ENCODE data around the gene FRMPD2.
"Not testable (repeated sequence)": the region's sequence is repeated elsewhere in the genome, so short reads cannot be mapped to it uniquely, and the experiment has no call there.

The FRMPD2 gene

GRCh38 chr10:48253970-48254657 is 20.4 kb downstream of the FRMPD2 start:
- no peak for DNase-seq (ENCODE audit: extremely low spot score, insufficient read length, low read depth)
- no peak for FAIRE-seq

- no peak for DNase-seq (ENCODE audit: extremely low spot score, insufficient read length, low read depth)
- FAIRE-seq: no peak
Observed at GRCh38 chr10:48252354-48252650, 22.2 kb downstream of the FRMPD2 start.

- FAIRE-seq: no peak
- DNase-seq (ENCODE audit: extremely low spot score, insufficient read length, low read depth): no peak
Observed at GRCh38 chr10:48251525-48252353, 22.8 kb downstream of the FRMPD2 start.

DNA sequence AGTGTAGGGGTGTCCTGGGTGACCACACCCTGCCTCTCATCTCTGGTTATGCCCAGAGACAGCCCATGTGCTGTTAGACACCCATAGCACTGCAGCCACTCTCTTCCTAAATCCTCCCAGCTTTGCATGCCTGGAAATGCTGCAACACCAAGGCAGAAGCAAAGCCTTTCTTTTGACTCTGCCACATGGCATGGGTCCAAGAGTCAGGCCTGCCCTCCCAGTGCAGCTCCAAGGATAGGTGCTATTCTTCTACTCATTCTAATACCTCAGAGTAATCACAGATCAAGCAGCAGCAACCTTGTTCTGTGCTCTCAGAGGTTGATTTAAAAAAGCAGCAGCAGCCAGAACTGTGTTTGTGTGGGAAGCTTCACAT is 23.4 kb downstream of the FRMPD2 start:
- FAIRE-seq (no peak), DNase-seq (ENCODE audit: extremely low spot score, insufficient read length, low read depth) (no peak)

GRCh38 chr10:48249763-48250351 is 24.6 kb downstream of the FRMPD2 start:
- no peak for DNase-seq (ENCODE audit: extremely low spot score, insufficient read length, low read depth)
- FAIRE-seq: no peak

DNA sequence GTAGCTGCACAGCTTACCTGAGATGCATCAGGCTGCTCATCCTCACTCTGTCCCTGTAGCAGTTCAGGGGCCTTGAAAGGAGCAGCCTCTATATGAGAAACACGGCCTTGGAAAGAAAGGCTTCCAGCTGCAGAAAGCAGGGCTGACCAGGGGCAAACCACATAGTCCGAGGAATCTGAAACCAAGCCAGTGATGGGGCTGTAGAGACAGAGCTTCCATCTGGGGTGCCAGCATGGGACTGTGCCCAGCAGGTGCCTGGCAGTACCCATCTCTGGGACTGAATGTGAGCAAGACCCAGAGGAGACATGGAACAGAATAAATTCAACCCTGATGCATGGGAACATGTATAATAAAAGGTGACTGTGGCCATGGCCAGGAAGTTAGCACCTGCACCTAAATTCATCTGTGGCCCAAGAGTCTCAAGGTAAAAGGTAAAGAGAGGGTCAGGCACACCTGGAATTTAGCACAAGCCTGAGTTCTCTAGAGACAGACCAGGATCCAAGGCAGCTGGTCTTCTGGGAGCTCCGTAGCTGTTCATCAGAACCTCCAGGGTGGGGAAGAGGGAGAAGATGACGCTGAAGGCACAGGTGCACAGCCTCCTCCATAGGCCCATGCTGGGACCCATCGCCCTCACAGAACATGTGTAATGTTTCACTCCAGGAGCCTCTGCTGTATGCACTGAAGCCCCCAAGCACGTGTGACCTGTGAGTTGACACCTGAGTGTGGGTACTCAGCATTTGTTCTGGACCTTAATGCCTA is 25.3 kb downstream of the FRMPD2 start:
- no peak for FAIRE-seq
- no peak for DNase-seq (ENCODE audit: extremely low spot score, insufficient read length, low read depth)

- no peak for FAIRE-seq
Observed at GRCh38 chr10:48248462-48248861, 26.0 kb downstream of the FRMPD2 start.

GRCh38 chr10:48247680-48248079 is 26.8 kb downstream of the FRMPD2 start:
- no peak for FAIRE-seq
- DNase-seq (ENCODE audit: extremely low spot score, insufficient read length, low read depth): no peak

More at GRCh38 chr10:48248462-48248861, 26.0 kb downstream of the FRMPD2 start:
- no peak for DNase-seq (ENCODE audit: extremely low spot score, insufficient read length, low read depth)

DNA sequence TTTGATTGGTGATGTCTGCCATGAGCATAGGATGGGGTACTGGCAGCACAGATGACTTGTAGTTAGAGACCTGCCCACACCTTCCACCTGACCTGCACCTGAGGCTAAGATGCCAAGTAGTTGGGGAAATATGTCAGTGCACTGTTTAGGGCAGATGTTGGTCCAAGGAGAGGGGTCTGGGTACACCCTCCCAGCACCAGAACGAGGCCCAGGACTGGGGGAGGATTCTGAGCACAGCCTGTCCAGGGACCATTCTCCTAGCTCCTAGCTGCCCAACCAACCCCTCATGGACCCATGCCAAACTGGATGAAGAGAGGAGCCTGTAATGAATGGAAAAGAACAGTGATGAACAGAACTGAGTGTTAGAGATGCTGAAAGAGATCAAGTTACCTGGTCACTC is 28.0 kb downstream of the FRMPD2 start:
- FAIRE-seq: no peak
- no peak for DNase-seq (ENCODE audit: extremely low spot score, insufficient read length, low read depth)

GRCh38 chr10:48245977-48246376 is 28.5 kb downstream of the FRMPD2 start:
- no peak for FAIRE-seq
- DNase-seq (ENCODE audit: extremely low spot score, insufficient read length, low read depth): no peak

- DNase-seq (ENCODE audit: extremely low spot score, insufficient read length, low read depth); FAIRE-seq: not testable (repeated sequence)
Observed at GRCh38 chr10:48243921-48244320, 30.6 kb downstream of the FRMPD2 start.

DNA sequence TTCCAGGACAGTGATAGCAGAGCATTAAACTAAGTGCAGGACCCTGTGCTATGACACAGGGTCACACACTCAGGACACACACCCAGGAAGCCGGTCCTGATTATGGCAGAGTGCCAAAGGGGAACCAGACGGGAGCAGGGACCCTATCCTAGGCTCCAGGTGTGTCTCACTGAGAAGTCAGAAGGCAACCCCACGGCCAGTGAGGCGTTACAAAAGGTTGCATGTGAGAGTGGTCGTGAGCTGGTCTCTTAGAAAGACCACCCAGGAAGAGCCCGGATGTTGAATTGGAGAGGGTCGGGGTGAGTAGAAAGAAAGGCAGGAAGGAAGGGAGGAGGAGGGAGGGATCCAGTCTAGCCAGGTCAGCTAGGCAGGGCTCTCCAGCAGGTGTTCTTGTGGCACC is 31.0 kb downstream of the FRMPD2 start:
- no peak for DNase-seq (ENCODE audit: extremely low spot score, insufficient read length, low read depth)
- FAIRE-seq: no peak

GRCh38 chr10:48242171-48242904 is 32.2 kb downstream of the FRMPD2 start:
- no peak for FAIRE-seq
- no peak for DNase-seq (ENCODE audit: extremely low spot score, insufficient read length, low read depth)

DNA sequence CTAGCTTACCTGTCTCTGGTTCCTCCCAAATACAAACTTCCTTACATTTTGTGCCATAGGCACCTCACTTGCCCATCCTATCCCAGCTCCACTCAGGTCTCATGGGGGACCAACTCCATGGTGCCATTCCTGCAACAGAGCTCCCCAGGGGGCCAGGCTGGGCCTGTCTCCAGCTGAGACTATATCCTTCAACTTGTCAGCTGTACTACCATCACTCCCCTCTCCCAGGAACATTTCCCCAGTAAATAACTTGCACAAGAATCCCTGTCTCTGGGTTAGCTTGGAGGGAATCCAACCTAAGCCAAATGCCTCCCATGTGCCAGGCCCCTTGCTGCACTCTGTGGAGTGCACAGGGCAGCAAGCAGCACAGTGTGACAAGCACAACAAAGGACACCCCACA is 33.2 kb downstream of the FRMPD2 start:
- DNase-seq (ENCODE audit: extremely low spot score, insufficient read length, low read depth) (no peak), FAIRE-seq (no peak)

GRCh38 chr10:48240196-48240595 is 34.3 kb downstream of the FRMPD2 start:
- no peak for FAIRE-seq
- no peak for DNase-seq (ENCODE audit: extremely low spot score, insufficient read length, low read depth)

GRCh38 chr10:48239618-48240017 is 34.9 kb downstream of the FRMPD2 start:
- DNase-seq (ENCODE audit: extremely low spot score, insufficient read length, low read depth) (no peak), FAIRE-seq (no peak)

DNA sequence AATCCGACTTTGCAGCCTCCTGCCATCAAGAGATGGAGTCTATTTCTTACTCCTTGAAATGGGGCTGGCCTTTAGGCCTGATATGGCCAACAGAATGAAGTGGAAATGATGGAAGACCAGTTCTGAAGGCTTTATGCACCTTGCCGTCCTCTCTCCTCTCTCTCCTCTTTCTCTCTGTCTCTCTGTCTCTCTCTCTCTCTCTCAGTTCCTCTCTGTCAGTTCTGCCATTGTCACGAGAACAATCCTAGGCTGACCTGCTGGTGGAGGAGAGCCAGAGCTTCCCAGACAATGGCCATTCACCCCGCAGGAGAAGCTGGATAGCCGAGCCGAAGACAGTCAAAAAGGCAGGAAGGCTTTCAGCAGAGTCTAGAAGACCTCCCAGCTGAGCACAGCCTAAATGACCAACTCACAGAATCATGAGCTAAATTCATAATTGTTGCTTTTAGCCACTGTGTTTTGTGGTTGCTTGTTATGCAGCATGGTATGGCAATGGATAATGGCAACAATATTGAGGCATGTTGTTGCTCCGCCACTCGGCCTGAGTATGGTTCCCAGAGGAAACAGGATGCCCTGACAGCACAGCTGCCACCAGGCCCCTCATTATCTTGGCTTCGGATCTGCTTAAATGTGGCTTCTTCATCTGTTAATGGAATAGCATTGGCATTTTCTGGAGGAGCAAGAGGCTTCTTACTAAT is 35.5 kb downstream of the FRMPD2 start:
- no peak for DNase-seq (ENCODE audit: extremely low spot score, insufficient read length, low read depth)
- FAIRE-seq: no peak

GRCh38 chr10:48237259-48238250 is 36.9 kb downstream of the FRMPD2 start:
- DNase-seq (ENCODE audit: extremely low spot score, insufficient read length, low read depth): no peak
- FAIRE-seq: no peak

Measured in GM18507 (cell line).